ENCODE measurements around the gene DIS3L2.

DNA sequence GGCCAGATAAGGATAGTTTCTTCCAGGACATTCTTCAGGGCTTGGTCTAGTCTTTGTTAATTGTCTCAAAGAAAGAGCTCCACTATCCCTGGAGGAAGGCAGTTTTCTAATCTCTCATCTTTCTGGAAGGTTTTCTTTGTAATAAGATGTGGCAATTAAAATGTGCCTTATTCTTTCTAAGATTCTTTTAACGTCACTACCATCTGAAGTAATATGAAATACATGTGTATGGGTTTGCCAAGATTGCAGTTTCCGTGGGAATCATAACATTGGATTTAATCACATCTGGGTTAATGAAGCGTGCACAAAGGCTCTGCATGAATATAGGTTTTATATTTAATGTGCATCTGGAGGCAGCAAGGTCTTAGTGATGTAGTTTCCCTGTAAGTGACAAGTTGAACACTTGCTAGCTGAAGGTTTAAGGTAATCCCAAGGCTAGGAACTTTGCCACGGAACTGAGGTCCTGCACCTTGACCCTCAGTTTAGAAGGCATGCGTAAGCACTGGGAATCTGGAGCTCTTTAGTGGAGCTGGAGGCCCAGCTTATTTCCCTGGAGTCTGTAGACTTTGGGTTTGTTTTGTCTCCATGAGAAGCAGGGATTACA is 25.7 kb downstream of the DIS3L2 start:
- TF ChIP-seq CTCF (IDR thresholded peaks at IDR 0.05) (no peak), POLR2AphosphoS5 (IDR thresholded peaks at IDR 0.05) (no peak)
